GM18519 (cell line): ENCODE measurements around the gene GNPAT.

Experiments
- ATAC-seq: cut with Tn5 transposase; IDR thresholded peaks from one replicate; pipeline ENCODE4 v1.9.1; 2021; ENCODE audit warnings: mild to moderate bottlenecking, moderate library complexity; ENCODE audit not compliant: unreplicated experiment, low FRiP score

Gene GNPAT

DNA sequence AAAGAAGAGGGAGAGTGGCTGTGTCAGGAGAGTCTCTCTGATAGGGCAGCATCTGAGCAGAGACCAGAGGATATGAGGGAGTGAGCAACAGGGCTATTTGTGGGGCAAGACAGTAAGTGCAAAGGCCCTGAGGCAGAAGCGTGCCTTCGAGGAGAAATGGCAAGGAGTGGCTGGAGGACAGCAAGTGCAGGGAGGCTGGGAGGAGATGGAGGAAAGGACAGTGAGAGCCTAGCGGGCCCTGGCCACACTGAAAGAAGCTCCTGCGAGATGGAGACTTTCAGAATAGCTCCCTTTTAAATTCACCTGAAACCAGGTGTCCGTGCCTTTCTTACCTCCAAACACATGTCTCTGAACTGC, 71.4 kb downstream of the GNPAT start:
- no peak for ATAC-seq

DNA sequence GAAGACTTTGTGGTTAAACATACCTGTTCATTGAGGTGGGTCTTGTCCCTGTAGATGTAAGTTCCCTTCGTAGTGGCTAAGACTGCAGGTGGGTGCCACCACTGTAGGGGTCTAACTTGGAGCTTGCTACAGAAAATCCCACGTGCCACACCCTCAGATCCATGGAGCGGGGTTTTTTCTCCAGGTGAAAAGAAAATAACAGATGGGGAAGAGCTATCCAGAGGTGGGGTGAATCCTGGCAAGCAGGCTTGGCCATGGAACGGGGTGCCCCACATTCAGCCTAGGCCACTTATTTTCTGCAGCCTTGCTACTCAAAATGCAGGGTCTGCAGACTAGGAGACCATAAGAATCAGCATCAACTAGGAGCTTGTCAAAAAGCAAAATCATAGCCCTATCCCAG, 72.6 kb downstream of the GNPAT start:
- no peak for ATAC-seq

DNA sequence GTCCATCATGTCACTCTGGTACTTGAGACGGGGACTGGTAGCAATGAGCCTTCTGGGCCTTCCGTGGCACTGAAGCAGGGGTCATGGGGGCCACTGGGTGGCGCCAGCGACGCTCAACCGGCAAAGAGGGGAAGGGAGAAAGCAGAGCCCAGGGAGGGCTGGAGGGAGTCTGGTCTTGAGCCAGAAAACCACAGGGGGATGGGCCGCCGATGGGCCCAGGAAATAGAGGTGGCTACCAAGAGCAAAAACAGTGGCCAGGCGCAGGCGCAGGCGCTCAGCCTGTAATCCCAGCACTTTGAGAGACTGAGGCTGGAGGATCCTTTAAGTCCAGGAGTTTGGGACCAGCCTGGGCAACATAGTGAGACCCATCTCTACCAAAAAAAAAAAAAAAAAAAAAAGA, 74.9 kb downstream of the GNPAT start:
- no peak for ATAC-seq

DNA sequence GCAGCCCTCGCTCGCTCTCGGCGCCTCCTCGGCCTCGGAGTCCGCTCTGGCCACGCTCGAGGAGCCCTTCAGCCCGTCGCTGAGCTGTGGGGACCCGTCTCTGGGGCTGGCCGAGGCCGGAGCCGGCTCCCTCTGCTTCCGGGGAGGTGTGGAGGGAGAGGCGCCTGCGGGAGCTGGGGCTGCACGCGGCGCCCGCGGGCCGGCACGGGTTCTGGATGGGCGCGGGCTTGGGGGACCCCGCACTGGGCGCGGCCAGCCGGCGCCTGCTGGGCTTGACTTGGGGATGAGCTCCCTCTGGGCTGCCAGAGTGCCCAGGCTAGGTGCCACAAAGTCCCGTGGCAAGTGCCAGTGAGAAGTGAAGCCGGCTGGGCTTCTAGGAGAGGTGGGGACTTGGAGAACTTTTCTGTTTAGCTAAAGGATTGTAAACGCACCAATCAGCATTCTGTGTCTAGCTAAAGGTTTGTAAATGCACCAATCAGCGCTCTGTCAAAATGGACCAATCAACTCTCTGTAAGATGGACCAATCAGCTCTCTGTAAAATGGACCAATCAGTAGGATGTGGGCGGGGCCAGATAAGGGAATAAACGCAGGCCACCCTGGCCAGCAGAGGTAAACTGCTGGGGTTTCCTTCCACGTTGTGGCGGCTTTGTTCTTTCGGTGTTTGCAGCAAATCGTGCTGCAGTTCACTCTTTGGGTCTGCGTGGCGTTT, 76.4 kb downstream of the GNPAT start:
- no peak for ATAC-seq

DNA sequence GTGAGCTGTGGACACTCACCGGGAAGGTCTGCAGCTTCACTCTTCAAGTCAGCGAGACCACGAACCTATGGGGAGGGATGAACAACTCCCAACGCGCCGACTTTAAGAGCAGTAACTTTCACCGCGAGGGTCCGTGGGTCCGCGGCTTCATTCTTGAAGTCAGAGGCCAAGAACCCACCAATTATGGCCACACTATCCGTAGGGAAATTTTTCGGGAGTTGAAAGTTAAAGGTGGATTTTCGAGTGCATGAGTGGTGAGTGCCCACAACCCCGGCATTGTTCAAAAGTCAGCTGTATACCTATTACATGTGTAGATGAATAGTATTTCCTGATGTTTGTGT, 77.0 kb downstream of the GNPAT start:
- no peak for ATAC-seq

DNA sequence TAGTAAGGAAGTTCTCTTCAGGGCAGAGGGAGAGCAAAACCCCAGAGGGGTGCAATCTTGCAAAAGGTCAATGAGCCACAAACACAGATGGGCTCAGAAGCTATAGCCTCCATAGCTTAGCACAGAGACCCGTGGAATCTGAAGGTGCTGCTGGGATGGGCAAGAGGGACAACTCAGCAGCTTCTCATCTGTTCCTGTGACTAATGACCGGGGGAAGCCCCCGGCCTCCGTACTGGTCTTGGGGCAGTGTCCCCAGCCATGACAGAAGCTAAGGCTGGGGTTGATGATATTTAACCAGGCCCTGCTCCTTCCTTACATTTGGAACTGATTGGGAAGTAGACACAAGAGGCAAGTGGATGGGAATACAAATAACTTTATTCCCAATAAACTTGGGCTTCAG, 77.6 kb downstream of the GNPAT start:
- ATAC-seq, result no peak

DNA sequence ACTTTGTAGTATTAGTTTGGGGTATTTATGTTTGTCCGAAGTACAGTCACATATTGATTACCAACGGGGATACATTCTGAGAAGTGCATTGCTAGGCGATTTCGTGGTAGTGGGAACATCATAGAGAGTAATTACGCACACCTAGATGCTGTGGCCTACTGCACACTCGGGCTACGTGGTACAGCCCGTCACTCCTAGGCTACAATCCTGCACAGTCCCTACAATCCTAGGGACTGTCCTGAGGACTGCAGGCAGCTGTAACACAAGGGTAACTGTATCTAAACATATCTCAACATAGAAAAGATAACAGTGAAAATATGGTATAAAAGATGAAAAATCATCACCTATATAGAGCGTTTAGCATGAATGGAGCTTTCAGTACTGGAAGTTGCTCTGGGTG, 78.1 kb downstream of the GNPAT start:
- no peak for ATAC-seq

DNA sequence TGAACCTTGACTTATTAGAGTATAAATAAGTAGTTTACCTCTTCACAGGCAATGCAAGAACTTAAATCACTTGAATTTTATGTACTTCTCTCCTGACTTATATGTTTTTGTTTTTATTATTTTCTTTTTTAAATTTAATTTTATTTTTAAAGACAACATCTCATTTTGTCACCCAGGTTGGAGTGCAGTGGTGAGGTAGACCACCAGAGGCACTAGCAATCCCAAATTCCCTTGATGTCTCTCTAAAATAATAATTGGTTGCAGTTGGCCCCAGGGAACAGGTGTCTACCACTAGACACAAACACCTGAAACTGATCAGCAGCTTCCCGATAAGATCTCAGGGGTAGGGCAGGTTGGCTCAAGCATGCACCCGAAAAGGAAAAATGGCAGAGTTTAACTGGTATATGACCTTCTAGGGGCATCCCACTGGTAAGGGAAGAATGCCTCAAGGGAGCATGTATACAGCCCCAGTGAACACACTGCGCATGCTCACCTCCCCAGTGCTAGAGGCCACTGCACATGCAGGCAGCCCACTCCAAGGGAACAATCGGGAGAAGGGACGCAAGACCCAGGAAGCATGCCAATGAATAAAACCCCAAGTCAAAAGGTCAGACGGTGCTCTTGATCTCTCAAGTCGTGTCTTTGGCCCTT, 82.0 kb downstream of the GNPAT start:
- ATAC-seq, result no peak

DNA sequence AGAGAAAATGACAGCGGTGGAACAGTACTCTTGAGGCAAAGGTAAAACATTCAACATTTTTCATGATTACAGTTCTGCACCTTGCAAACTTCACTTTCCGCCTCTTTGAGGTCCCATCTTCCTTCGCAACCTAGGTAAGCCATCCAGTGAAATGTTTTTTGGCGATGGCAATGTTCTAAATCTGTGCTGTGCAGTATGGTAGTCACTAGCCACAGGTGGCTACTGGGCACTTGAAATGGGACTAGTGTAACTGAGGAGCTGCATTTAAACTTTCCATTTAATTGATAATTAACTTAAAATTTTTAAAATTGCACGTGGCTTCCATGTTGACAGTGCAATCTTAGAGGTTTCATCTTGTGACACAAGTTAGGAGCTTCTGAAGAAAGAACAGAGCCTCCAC, 83.6 kb downstream of the GNPAT start:
- no peak for ATAC-seq

DNA sequence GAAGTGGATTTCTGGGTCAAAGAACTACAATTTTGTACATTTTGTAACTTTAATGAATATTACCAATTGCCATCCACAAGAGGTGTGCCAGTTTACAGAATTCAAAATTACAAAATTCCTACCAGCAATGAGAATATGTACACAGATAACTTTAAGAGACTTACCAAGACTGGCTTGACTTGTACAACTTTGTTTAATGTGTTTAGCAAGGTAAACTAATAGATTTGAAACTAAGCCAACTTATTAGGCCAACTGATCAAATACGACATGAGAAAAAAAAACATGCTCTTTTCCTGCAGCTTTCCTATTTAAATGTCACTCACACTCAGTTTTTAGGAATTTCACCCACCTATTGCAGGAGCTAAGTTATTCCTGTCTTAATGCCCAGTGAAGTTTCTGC, 85.2 kb downstream of the GNPAT start:
- no peak for ATAC-seq
